K562 (cell line): ENCODE data around the gene PGPEP1. TPM values are rescaled to one million over a fixed set of nuclear protein-coding genes. Genes with fewer than 3 reads are reported as not detected.
A peak's percentile ranks its signal among the peaks of the same experiment; 100 is the strongest.

ENCODE experiments used
- CCNT2 ChIP-seq: IDR thresholded peaks from 2 replicates; pipeline ENCODE4 v1.6.1; 2011; ENCODE audit warnings: borderline replicate concordance, low read depth, mild to moderate bottlenecking, moderate library complexity, mixed read lengths, low read length; ENCODE audit not compliant: insufficient read length; ENCODE audit errors: extremely low read depth
- CREB1 ChIP-seq, 2 experiments: sonication (generic) in 1 of 2; formaldehyde crosslinking in 1 of 2; IDR thresholded peaks; 2 replicates each; pipeline versions ENCODE4 v1.6.1 to v1.8.0; 2012 to 2022; ENCODE audit warnings: inconsistent platforms in 1 of 2, mild to moderate bottlenecking in 1 of 2, missing genetic modification reagents in 1 of 2, moderate library complexity in 1 of 2
- CREBBP ChIP-seq: IDR thresholded peaks from one replicate; pipeline ENCODE4 v1.6.1; 2012; ENCODE audit warnings: low read depth, mild to moderate bottlenecking, control low read depth, inconsistent platforms, low read length
- EGR1 ChIP-seq: fragments of 450-650 bp; conservative IDR thresholded peaks from 2 replicates; pipeline ENCODE4 v1.6.1; 2017; ENCODE audit warnings: mild to moderate bottlenecking
- ETS1 ChIP-seq: conservative IDR thresholded peaks from 2 replicates; pipeline ENCODE4 v1.6.1; 2011; ENCODE audit warnings: low read depth, mild to moderate bottlenecking, low read length; ENCODE audit not compliant: control insufficient read depth
- GTF3C2 ChIP-seq: IDR thresholded peaks from 3 replicates; pipeline ENCODE4 v1.6.1; 2011; ENCODE audit warnings: borderline replicate concordance, mild to moderate bottlenecking, moderate library complexity; ENCODE audit not compliant: insufficient read length; ENCODE audit errors: extremely low read depth
- HES1 ChIP-seq: fragments of 450-650 bp; IDR thresholded peaks from 2 replicates; pipeline ENCODE4 v1.6.1; 2016; ENCODE audit warnings: low read depth, mild to moderate bottlenecking, moderate library complexity
- IRF2 ChIP-seq: sonication (generic); formaldehyde crosslinking; IDR thresholded peaks from 2 replicates; pipeline ENCODE4 v1.8.1; 2022; ENCODE audit warnings: mild to moderate bottlenecking, missing genetic modification reagents
- SMAD4 ChIP-seq: fragments of 250-450 bp; sonication (Bioruptor Pico); conservative IDR thresholded peaks from 2 replicates; pipeline ENCODE4 v1.8.0; 2021; ENCODE audit warnings: inconsistent platforms, mild to moderate bottlenecking, moderate library complexity
- SMARCA5 ChIP-seq: fragments of 450-650 bp; IDR thresholded peaks from 2 replicates; pipeline ENCODE4 v1.6.1; 2016
- SNIP1 ChIP-seq: fragments of 450-650 bp; IDR thresholded peaks from 2 replicates; pipeline ENCODE4 v1.7.1; 2017; ENCODE audit warnings: low read depth, mild to moderate bottlenecking
- SPI1 ChIP-seq: IDR thresholded peaks from 2 replicates; pipeline ENCODE4 v1.6.1; 2011; ENCODE audit warnings: low read depth, low read length, control low read depth, borderline replicate concordance
- ZBTB7A ChIP-seq: IDR thresholded peaks from 2 replicates; pipeline ENCODE4 v1.6.1; 2011; ENCODE audit warnings: low read depth, mild to moderate bottlenecking, low read length, moderate library complexity, borderline replicate concordance; ENCODE audit not compliant: control insufficient read depth
- ZNF24 ChIP-seq: fragments of 450-650 bp; IDR thresholded peaks from 2 replicates; pipeline ENCODE4 v1.6.1; 2016
- ZNF436 ChIP-seq: fragments of 250-450, 450-650 bp; sonication (Bioruptor Pico); formaldehyde crosslinking; IDR thresholded peaks from 2 replicates; pipeline ENCODE4 v1.7.0; 2020; ENCODE audit warnings: mild to moderate bottlenecking
- ZNF592 ChIP-seq: fragments of 450-650 bp; IDR thresholded peaks from 2 replicates; pipeline ENCODE4 v1.6.1; 2017; ENCODE audit warnings: antibody characterized with exemption, mild to moderate bottlenecking
- ZNF696 ChIP-seq: fragments of 250-450 bp; sonication (Bioruptor Pico); conservative IDR thresholded peaks from 2 replicates; pipeline ENCODE4 v1.4.0; 2020; ENCODE audit warnings: mild to moderate bottlenecking, moderate library complexity
- polyA plus RNA-seq, 8 experiments: library from polyadenylated mRNA; depleted of rRNA in 4 of 8; stranded (reverse) in 5 of 8; unstranded in 3 of 8; fragments of >200 nt; fragmentation: Nextera tagmentation in 2 of 8; fragmentation: Illumina TruSeq in 1 of 8; extraction: Ambion mirVana in 2 of 8; extraction: Trizol in 1 of 8; gene quantifications; 2 replicates each; pipeline versions ENCODE4 v1.2.1 to v1.2.3, GENCODE V29; 2011 to 2014; ENCODE audit warnings: inconsistent platforms in 1 of 8, missing spikeins in 1 of 8
- total RNA-seq, 7 experiments: library from RNA; depleted of rRNA in 6 of 7; stranded (reverse); fragments of >200 nt in 6 of 7; fragmentation: Illumina TruSeq in 2 of 7; extraction: Trizol in 2 of 7; gene quantifications; 2 replicates each; pipeline versions ENCODE4 v1.2.1 to v1.2.3, GENCODE V29; 2011 to 2021; ENCODE audit warnings: low replicate concordance in 1 of 7

PGPEP1 gene
- total and polyA plus RNA-seq, 9 of the 15 experiments (the other 6 are each of a cell fraction or from before 2014, with no cell fraction given) = 10.0 to 69.6 (median 33.5) TPM

- TF ChIP-seq ETS1 (no peak), ZNF592 (no peak), CREBBP (no peak), ZNF696 (CRISPR knock-in tag) (no peak), CCNT2 (no peak), SNIP1 (no peak), ZNF436 (peak; percentile 94), HES1 (no peak), EGR1 (peak; percentile 18), SMARCA5 (0 out of 2 replicates have a peak, but pooled peaks have one; percentile 39), CREB1 (IDR thresholded peaks at IDR 0.05) (no peak), CREB1 (CRISPR knock-in tag; IDR thresholded peaks at IDR 0.05) (no peak), ZNF24 (no peak), IRF2 (CRISPR knock-in tag) (no peak), SPI1 (peak; percentile 79; the same call in 1 of the 2 replicates), GTF3C2 (peak; percentile 31), ZBTB7A (peak; percentile 44; the same call in 1 of the 2 replicates), SMAD4 (CRISPR knock-in tag) (0 out of 2 replicates have a peak, but pooled peaks have one; percentile 23)
These were observed 57.1 kb downstream of the PGPEP1 start, which contains the start of gene LRRC25 (continued) for GRCh38 chr19:18397242-18398202.
